Endothelial cell of umbilical vein (primary cell): Measurements from ENCODE around the gene DOCK7. TPM values are rescaled to one million over a fixed set of nuclear protein-coding genes. Genes with fewer than 3 reads are reported as not detected.

Experiments
- BruUV-seq: library from RNA; stranded (reverse); fragments of 400-500 nt; replicated peaks from 2 replicates; lab custom pipeline; 2021; lab: Mats Ljungman, UMichigan
- CTCF ChIA-PET: fragments of 300-600, 350-600 bp; sonication (Branson Sonifier 250); formaldehyde crosslinking; loops from one replicate; lab custom pipeline; 2021; ENCODE audit warnings: antibody characterized with exemption, inconsistent platforms; lab: Charles Lee
- POLR2A ChIA-PET: fragments of 300-600, 350-600 bp; sonication (Branson Sonifier 250); formaldehyde crosslinking; loops from one replicate; lab custom pipeline; 2021; ENCODE audit warnings: antibody characterized with exemption, inconsistent platforms; lab: Charles Lee
- DNase-seq: peaks from one replicate; pipeline ENCODE4 v3.0.0-alpha.2; 2011; ENCODE audit warnings: low read depth, low spot score
- FAIRE-seq: peaks from 2 replicates; lab custom pipeline; 2011; peaks lifted over from hg19 to GRCh38; lab: Jason Lieb, UNC
- H2AFZ ChIP-seq: 2 replicates; pipeline ENCODE4 v1.6.0; 2012; ENCODE audit warnings: low read depth, low read length, control low read depth, inconsistent platforms
- H3K27ac ChIP-seq: 2 replicates; pipeline ENCODE4 v1.5.1; 2011; ENCODE audit warnings: low read depth, mild to moderate bottlenecking, control low read depth, low read length, moderate library complexity; ENCODE audit not compliant: insufficient read depth
- H3K27me3 ChIP-seq, 2 experiments: 2 replicates each; pipeline versions ENCODE4 v1.6.0 to v1.6.1; 2011; ENCODE audit warnings: low read length in 2 of 2, mixed read lengths in 1 of 2; ENCODE audit not compliant: control insufficient read depth in 2 of 2, insufficient read depth in 2 of 2
- H3K36me3 ChIP-seq, 2 experiments: 2 replicates in 1 of 2; 3 replicates in 1 of 2; pipeline ENCODE4 v1.5.1; 2011; ENCODE audit warnings: low read length in 2 of 2, mild to moderate bottlenecking in 1 of 2, moderate library complexity in 1 of 2; ENCODE audit not compliant: control insufficient read depth in 2 of 2, insufficient read depth in 2 of 2; ENCODE audit errors: extremely low read depth in 1 of 2
- H3K4me1 ChIP-seq: 3 replicates; pipeline ENCODE4 v1.5.1; 2011; ENCODE audit warnings: mild to moderate bottlenecking, low read length; ENCODE audit not compliant: control insufficient read depth, insufficient read depth; ENCODE audit errors: extremely low read depth
- H3K4me2 ChIP-seq: 2 replicates; pipeline ENCODE4 v1.6.1; 2011; ENCODE audit warnings: low read length, control low read depth, mixed read lengths; ENCODE audit not compliant: insufficient read depth
- H3K4me3 ChIP-seq, 3 experiments: fragments of 200-600 bp in 1 of 3; sonication (generic), shearing (Covaris generic) in 1 of 3; replicated peaks in 1 of 3; 2 replicates each; pipeline ENCODE4 v1.5.1; 2011 to 2016; ENCODE audit warnings: control low read depth in 3 of 3, low read length in 3 of 3, mild to moderate bottlenecking in 2 of 3, inconsistent platforms in 1 of 3, low read depth in 1 of 3, moderate library complexity in 1 of 3; ENCODE audit not compliant: insufficient read depth in 1 of 3
- H3K79me2 ChIP-seq: 2 replicates; pipeline ENCODE4 v1.6.0; 2012; ENCODE audit warnings: low read length, inconsistent platforms; ENCODE audit not compliant: control insufficient read depth, insufficient read depth
- H3K9ac ChIP-seq: replicated peaks from 2 replicates; pipeline ENCODE3; 2011; ENCODE audit warnings: low read length, control low read depth; ENCODE audit not compliant: insufficient read depth; ENCODE audit errors: extremely low read depth
- H3K9me1 ChIP-seq: replicated peaks from 3 replicates; pipeline ENCODE4 v1.6.0; 2011; ENCODE audit warnings: mild to moderate bottlenecking, low read length; ENCODE audit not compliant: control insufficient read depth, insufficient read depth; ENCODE audit errors: extremely low read depth
- H3K9me3 ChIP-seq: replicated peaks from 2 replicates; pipeline ENCODE4 v1.5.1; 2012; ENCODE audit warnings: low read length, inconsistent platforms; ENCODE audit not compliant: control insufficient read depth, insufficient read depth
- H4K20me1 ChIP-seq: replicated peaks from 2 replicates; pipeline ENCODE3; 2011; ENCODE audit warnings: mild to moderate bottlenecking, low read length; ENCODE audit not compliant: control insufficient read depth, insufficient read depth; ENCODE audit errors: extremely low read depth
- CTCF ChIP-seq, 2 donors: IDR thresholded peaks; 1 replicate in 1 of 2; 2 replicates in 1 of 2; pipeline ENCODE4 v1.5.1; 2011; ENCODE audit warnings: low read length in 2 of 2, mild to moderate bottlenecking in 2 of 2, moderate library complexity in 2 of 2, control low read depth in 1 of 2, inconsistent platforms in 1 of 2, low read depth in 1 of 2; ENCODE audit not compliant: insufficient read depth in 1 of 2; ENCODE audit errors: extremely low read depth in 1 of 2
- EZH2 ChIP-seq: IDR thresholded peaks from 2 replicates; pipeline ENCODE4 v1.6.1; 2012; ENCODE audit warnings: borderline replicate concordance, low read depth, mild to moderate bottlenecking, moderate library complexity, low read length, inconsistent platforms; ENCODE audit not compliant: severe bottlenecking
- FOS ChIP-seq: IDR thresholded peaks from 2 replicates; pipeline ENCODE4 v1.6.1; 2011; ENCODE audit warnings: mild to moderate bottlenecking, low read length, moderate library complexity, borderline replicate concordance; ENCODE audit not compliant: insufficient read depth
- GATA2 ChIP-seq: IDR thresholded peaks from 2 replicates; pipeline ENCODE4 v1.7.0; 2011; ENCODE audit warnings: low read depth, mild to moderate bottlenecking, moderate library complexity, mixed read lengths, low read length; ENCODE audit not compliant: insufficient read length, insufficient read depth
- JUN ChIP-seq: IDR thresholded peaks from 2 replicates; pipeline ENCODE4 v1.6.1; 2011; ENCODE audit warnings: borderline replicate concordance, low read depth; ENCODE audit not compliant: insufficient read length, insufficient read depth
- MAX ChIP-seq: IDR thresholded peaks from 2 replicates; pipeline ENCODE4 v1.6.1; 2011; ENCODE audit not compliant: insufficient read depth, insufficient read length
- MYC ChIP-seq: IDR thresholded peaks from one replicate; pipeline ENCODE4 v1.6.1; 2011; ENCODE audit warnings: mild to moderate bottlenecking, low read depth, low read length
- POLR2A ChIP-seq: IDR thresholded peaks from 2 replicates; pipeline ENCODE4 v1.6.1; 2012; ENCODE audit warnings: low read depth, mild to moderate bottlenecking, control low read depth, low read length
- POLR2AphosphoS5 ChIP-seq: IDR thresholded peaks from 2 replicates; pipeline ENCODE4 v1.6.1; 2012; ENCODE audit warnings: low read depth, mild to moderate bottlenecking, control low read depth, low read length, moderate library complexity; ENCODE audit not compliant: insufficient read depth
- dilution Hi-C: fragments of 300-500 bp; cut with MboI; formaldehyde crosslinking; loops from one replicate; pipeline ENCODE4 v1.15.0; 2019; ENCODE audit warnings: low sequenced_read_pairs; ENCODE audit not compliant: extremely low pct_ligation_motif_present
- intact Hi-C: fragments of 100-400 bp; cut with micrococcal nuclease; formaldehyde crosslinking; loops from one replicate; pipeline ENCODE4 v1.10.0; 2022
- polyA plus RNA-seq, 4 experiments: library from polyadenylated mRNA; depleted of rRNA in 3 of 4; stranded (reverse) in 3 of 4; unstranded in 1 of 4; fragments of >200 nt; gene quantifications; 2 replicates each; pipeline versions ENCODE4 v1.2.1 to v1.2.3, GENCODE V29; 2011 to 2012; ENCODE audit warnings: missing spikeins in 1 of 4
- total RNA-seq: library from RNA; stranded (reverse); gene quantifications from 2 replicates; pipeline ENCODE4 v1.2.3, GENCODE V29; 2021

Gene DOCK7
- total and polyA plus RNA-seq, 2 donors (not counting 3 experiments of a cell fraction or from before 2014, with no cell fraction given) = 9.4 to 31.9 TPM

- no peak overlapping the region for H2AFZ ChIP-seq
- intact Hi-C loops (no loop called here), dilution Hi-C loops (no loop called here)
These were observed 258.6 kb downstream of the DOCK7 start for GRCh38 chr1:62429581-62429980.

More at GRCh38 chr1:62429581-62429980, 258.6 kb downstream of the DOCK7 start:
- no peak for FAIRE-seq
- Histone ChIP-seq H3K4me3 (no peak overlapping the region), H3K4me1 (peaks cover 2% of the 10 kb centered on the region), H4K20me1 (no peaks in the 10 kb centered on the region), H3K27ac (no peak overlapping the region), H3K9me1 (no peaks in the 10 kb centered on the region), H3K9me3 (no peaks in the 10 kb centered on the region), H3K36me3 (no peaks in the 10 kb centered on the region), H3K27me3 (peaks cover 0 to 7% of the 10 kb centered on the region in 2 experiments), H3K79me2 (no peaks in the 10 kb centered on the region), H3K9ac (no peak overlapping the region), H3K4me2 (no peak overlapping the region)
- TF ChIP-seq MAX (no peak), POLR2A (no peak), GATA2 (no peak), POLR2AphosphoS5 (no peak), JUN (no peak), MYC (no peak), EZH2 (no peak), CTCF (IDR thresholded peaks at IDR 0.05; ENCODE audit: extremely low read depth in 1 of 2, insufficient read depth in 1 of 2, low read depth in 1 of 2, low read length in 2 of 2) (no peak), FOS (no peak)
- ChIA-PET CTCF (no interaction called here), POLR2A (no interaction called here)
- BruUV-seq = no TSS peak
- no peak for DNase-seq
